Breast epithelium (tissue), 4 donors: ENCODE data around the gene MERTK. TPM values are rescaled to one million over a fixed set of nuclear protein-coding genes. Genes with fewer than 3 reads are reported as not detected.
"Not testable (repeated sequence)": the region's sequence is repeated elsewhere in the genome, so short reads cannot be mapped to it uniquely, and the experiment has no call there.

ENCODE experiments used
- DNase-seq, 2 donors: peaks; one replicate each; pipeline ENCODE4 v3.0.0-alpha.2; 2019; ENCODE audit warnings: low spot score in 2 of 2
- H3K27ac ChIP-seq, 2 donors: fragments of 200-600 bp; sonication (generic) in 1 of 2; one replicate each; pipeline ENCODE4 v1.5.1; 2016 to 2019; ENCODE audit warnings: mild to moderate bottlenecking in 1 of 2
- H3K27me3 ChIP-seq, 2 donors: fragments of 200-600 bp; sonication (generic) in 1 of 2; one replicate each; pipeline versions ENCODE4 v1.5.1 to v1.6.0; 2017 to 2019; ENCODE audit warnings: control low read depth in 1 of 2, mild to moderate bottlenecking in 1 of 2
- H3K36me3 ChIP-seq: fragments of 200-600 bp; one replicate; pipeline ENCODE4 v1.5.1; 2019
- H3K4me1 ChIP-seq, 2 donors: fragments of 200-600 bp; sonication (generic); one replicate each; pipeline ENCODE4 v1.5.1; 2016 to 2019; ENCODE audit warnings: control low read depth in 1 of 2
- H3K4me3 ChIP-seq, 3 donors: fragments of 200-600 bp; sonication (generic); 1 replicate in 2 of 3; 2 replicates in 1 of 3; pipeline ENCODE4 v1.5.1; 2016 to 2019; ENCODE audit warnings: mild to moderate bottlenecking in 3 of 3, moderate library complexity in 2 of 3
- H3K9me3 ChIP-seq, 2 donors: fragments of 200-600 bp; sonication (generic) in 1 of 2; one replicate each; pipeline ENCODE4 v1.5.1; 2016 to 2019; ENCODE audit warnings: control low read depth in 1 of 2
- CTCF ChIP-seq, 3 donors: fragments of 450-650 bp; IDR thresholded peaks; one replicate each; pipeline ENCODE4 v1.5.1; 2016 to 2017; ENCODE audit warnings: antibody characterized with exemption in 3 of 3, mild to moderate bottlenecking in 3 of 3, moderate library complexity in 3 of 3
- POLR2A ChIP-seq: fragments of 450-650 bp; IDR thresholded peaks from one replicate; pipeline ENCODE4 v1.6.1; 2016; ENCODE audit warnings: antibody characterized with exemption, mild to moderate bottlenecking, moderate library complexity
- POLR2AphosphoS5 ChIP-seq, 3 donors: sonication (generic); formaldehyde crosslinking; IDR thresholded peaks; one replicate each; pipeline ENCODE4 v1.6.1; 2017; ENCODE audit warnings: antibody characterized with exemption in 3 of 3
- intact Hi-C: fragments of 100-400 bp; cut with DNase I; formaldehyde crosslinking; loops from one replicate; pipeline ENCODE4 v1.15.1; 2023; ENCODE audit warnings: low total_unique reads
- total RNA-seq, 3 donors: library from RNA; depleted of rRNA; stranded (reverse); fragments of >200 nt; gene quantifications; one replicate each; pipeline ENCODE4 v1.1.0, GENCODE V29; 2016

MERTK gene
- total RNA-seq, 3 donors from 2014 or later: 21.0 to 84.3 (median 36.3) TPM

GRCh38 chr2:112065966-112066365 lies 167.6 kb downstream of the MERTK start:
- intact Hi-C loops: no loop called here
- H3K36me3 ChIP-seq: no peaks in the 10 kb centered on the region

GRCh38 chr2:112069794-112070193 lies 171.4 kb downstream of the MERTK start:
- not testable (repeated sequence) for H3K36me3 ChIP-seq, H3K4me3 ChIP-seq

More at GRCh38 chr2:112065966-112066365, 167.6 kb downstream of the MERTK start:
- H3K27me3 ChIP-seq: no peaks in the 10 kb centered on the region
- no peaks in the 10 kb centered on the region for H3K9me3 ChIP-seq
- H3K27ac ChIP-seq: no peak overlapping the region
- H3K4me1 ChIP-seq: no peaks in the 10 kb centered on the region
- no peak overlapping the region for H3K4me3 ChIP-seq
- TF ChIP-seq POLR2AphosphoS5 (IDR thresholded peaks at IDR 0.05): no peak
- no peak for TF ChIP-seq POLR2A
- no peak for TF ChIP-seq CTCF (IDR thresholded peaks at IDR 0.05)
- DNase-seq: no peak

GRCh38 chr2:112073875-112074274 lies 175.5 kb downstream of the MERTK start:
- no peaks in the 10 kb centered on the region for H3K27me3 ChIP-seq
- no peak for TF ChIP-seq POLR2A
- no peak for TF ChIP-seq CTCF (IDR thresholded peaks at IDR 0.05)
- no peak for TF ChIP-seq POLR2AphosphoS5 (IDR thresholded peaks at IDR 0.05)
- no peaks in the 10 kb centered on the region for H3K9me3 ChIP-seq
- H3K36me3 ChIP-seq: peaks cover 7% of the 10 kb centered on the region
- no peak overlapping the region for H3K4me3 ChIP-seq
- intact Hi-C loops: no loop called here
- DNase-seq: no peak
- H3K4me1 ChIP-seq: no peaks in the 10 kb centered on the region
- no peak overlapping the region for H3K27ac ChIP-seq

More at GRCh38 chr2:112069794-112070193, 171.4 kb downstream of the MERTK start:
- H3K27ac ChIP-seq, DNase-seq, H3K9me3 ChIP-seq, H3K4me1 ChIP-seq, intact Hi-C loops, H3K27me3 ChIP-seq: not testable (repeated sequence)

- peaks cover 7% of the 10 kb centered on the region for H3K36me3 ChIP-seq
- intact Hi-C loops: no loop called here
- no peak overlapping the region for H3K4me3 ChIP-seq
- H3K4me1 ChIP-seq: no peaks in the 10 kb centered on the region
- TF ChIP-seq POLR2AphosphoS5 (IDR thresholded peaks at IDR 0.05) (no peak), CTCF (IDR thresholded peaks at IDR 0.05) (no peak), POLR2A (no peak)
- H3K27ac ChIP-seq: no peak overlapping the region
- H3K27me3 ChIP-seq: no peaks in the 10 kb centered on the region
- H3K9me3 ChIP-seq: no peaks in the 10 kb centered on the region
- DNase-seq: no peak
These were observed 176.1 kb downstream of the MERTK start for GRCh38 chr2:112074506-112074905.

GRCh38 chr2:112075490-112076260 lies 177.3 kb downstream of the MERTK start:
- Histone ChIP-seq H3K36me3 (peaks cover 7% of the 10 kb centered on the region), H3K27ac (no peak overlapping the region), H3K9me3 (no peaks in the 10 kb centered on the region), H3K27me3 (no peaks in the 10 kb centered on the region), H3K4me1 (no peaks in the 10 kb centered on the region), H3K4me3 (no peak overlapping the region)
- no peak for DNase-seq
- no peak for TF ChIP-seq POLR2A
- no peak for TF ChIP-seq CTCF (IDR thresholded peaks at IDR 0.05)
- TF ChIP-seq POLR2AphosphoS5 (IDR thresholded peaks at IDR 0.05): no peak
- intact Hi-C loops: no loop called here
